ENCODE measurements around the gene HCAR2.

DNA sequence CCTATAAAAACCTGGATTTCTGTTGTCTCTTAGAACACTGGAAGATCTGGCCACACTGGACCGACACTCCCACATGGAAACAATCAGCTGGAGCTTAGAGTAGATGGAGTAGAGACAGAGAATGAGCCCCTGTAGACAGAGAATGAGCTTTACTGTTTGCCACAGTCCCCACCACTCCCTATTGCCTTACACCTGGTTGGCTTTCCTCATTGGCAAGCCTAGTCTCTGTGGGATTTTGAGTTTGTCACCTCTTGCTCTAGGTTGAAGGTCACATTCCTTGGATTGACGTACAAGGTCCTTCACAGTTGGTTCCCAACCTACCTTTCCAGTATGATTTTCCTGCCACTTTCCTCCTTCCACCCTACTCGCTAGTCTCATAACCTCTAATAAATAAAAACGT lies 29.5 kb upstream of the HCAR2 start:
- TF ChIP-seq, protein P1, sequence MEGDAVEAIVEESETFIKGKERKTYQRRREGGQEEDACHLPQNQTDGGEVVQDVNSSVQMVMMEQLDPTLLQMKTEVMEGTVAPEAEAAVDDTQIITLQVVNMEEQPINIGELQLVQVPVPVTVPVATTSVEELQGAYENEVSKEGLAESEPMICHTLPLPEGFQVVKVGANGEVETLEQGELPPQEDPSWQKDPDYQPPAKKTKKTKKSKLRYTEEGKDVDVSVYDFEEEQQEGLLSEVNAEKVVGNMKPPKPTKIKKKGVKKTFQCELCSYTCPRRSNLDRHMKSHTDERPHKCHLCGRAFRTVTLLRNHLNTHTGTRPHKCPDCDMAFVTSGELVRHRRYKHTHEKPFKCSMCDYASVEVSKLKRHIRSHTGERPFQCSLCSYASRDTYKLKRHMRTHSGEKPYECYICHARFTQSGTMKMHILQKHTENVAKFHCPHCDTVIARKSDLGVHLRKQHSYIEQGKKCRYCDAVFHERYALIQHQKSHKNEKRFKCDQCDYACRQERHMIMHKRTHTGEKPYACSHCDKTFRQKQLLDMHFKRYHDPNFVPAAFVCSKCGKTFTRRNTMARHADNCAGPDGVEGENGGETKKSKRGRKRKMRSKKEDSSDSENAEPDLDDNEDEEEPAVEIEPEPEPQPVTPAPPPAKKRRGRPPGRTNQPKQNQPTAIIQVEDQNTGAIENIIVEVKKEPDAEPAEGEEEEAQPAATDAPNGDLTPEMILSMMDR (IDR thresholded peaks at IDR 0.05) = no peak
- TF ChIP-seq POLR2AphosphoS5 (IDR thresholded peaks at IDR 0.05) = no peak
